IMR-90 (cell line): Measurements from ENCODE around the gene SERF2. TPM values are rescaled to one million over a fixed set of nuclear protein-coding genes. Genes with fewer than 3 reads are reported as not detected.
A peak's percentile ranks its signal among the peaks of the same experiment; 100 is the strongest.

ENCODE experiments used
- ATAC-seq: fragments of 200-7000 bp; cut with Tn5 transposase; 2 replicates; pipeline ENCODE4 v1.9.1; 2020; ENCODE audit warnings: low read depth, mild to moderate bottlenecking, moderate library complexity
- BruUV-seq: library from RNA; stranded (reverse); fragments of 400-500 nt; replicated peaks from 2 replicates; lab custom pipeline; 2021; lab: Mats Ljungman, UMichigan
- CTCF ChIA-PET: fragments of 300-600 bp; formaldehyde crosslinking; extraction: SDS; loops from one replicate; lab custom pipeline; 2021; ENCODE audit warnings: antibody characterized with exemption; lab: Yijun Ruan, JAX
- POLR2A ChIA-PET: fragments of 300-600 bp; sonication (Branson Sonifier 250); formaldehyde crosslinking; loops from one replicate; lab custom pipeline; 2022; ENCODE audit warnings: antibody characterized with exemption; ENCODE audit not compliant: unreplicated experiment; lab: Charles Lee
- DNase-seq: peaks from one replicate; pipeline ENCODE4 v3.0.0; 2013
- H2AFZ ChIP-seq: replicated peaks from 2 replicates; pipeline ENCODE3; 2013; ENCODE audit warnings: low read length, mild to moderate bottlenecking; ENCODE audit not compliant: poor library complexity
- H2AK5ac ChIP-seq: 2 replicates; pipeline ENCODE4 v1.6.1; 2013; ENCODE audit warnings: low read depth, low read length, inconsistent platforms
- H2AK9ac ChIP-seq: replicated peaks from 2 replicates; pipeline ENCODE3; 2013; ENCODE audit warnings: mild to moderate bottlenecking, low read depth, low read length, moderate library complexity; ENCODE audit not compliant: poor library complexity
- H2BK120ac ChIP-seq: 2 replicates; pipeline ENCODE4 v1.6.1; 2013; ENCODE audit warnings: low read depth, low read length, inconsistent platforms
- H2BK15ac ChIP-seq: 3 replicates; pipeline ENCODE4 v1.6.1; 2013; ENCODE audit warnings: low read depth, low read length, inconsistent platforms
- H2BK20ac ChIP-seq: 2 replicates; pipeline ENCODE4 v1.6.1; 2013; ENCODE audit warnings: low read depth, mild to moderate bottlenecking, inconsistent platforms, low read length, moderate library complexity
- H2BK5ac ChIP-seq: 2 replicates; pipeline ENCODE4 v1.6.1; 2013; ENCODE audit warnings: mild to moderate bottlenecking, low read depth, low read length, inconsistent platforms; ENCODE audit not compliant: poor library complexity, severe bottlenecking
- H3K14ac ChIP-seq: replicated peaks from 2 replicates; pipeline ENCODE4 v1.6.1; 2013; ENCODE audit warnings: low read depth, low read length, inconsistent platforms
- H3K18ac ChIP-seq: 2 replicates; pipeline ENCODE4 v1.6.1; 2013; ENCODE audit warnings: low read depth, low read length, control low read depth
- H3K23ac ChIP-seq: 2 replicates; pipeline ENCODE4 v1.6.1; 2013; ENCODE audit warnings: low read depth, low read length, inconsistent platforms
- H3K27ac ChIP-seq: 2 replicates; pipeline ENCODE4 v1.5.1; 2013; ENCODE audit warnings: mild to moderate bottlenecking, control low read depth, low read length; ENCODE audit not compliant: insufficient read depth
- H3K27me3 ChIP-seq: 2 replicates; pipeline ENCODE4 v1.6.1; 2013; ENCODE audit warnings: low read length; ENCODE audit not compliant: control insufficient read depth, insufficient read depth
- H3K36me3 ChIP-seq: 2 replicates; pipeline ENCODE4 v1.6.1; 2013; ENCODE audit warnings: low read length, mixed read lengths; ENCODE audit not compliant: control insufficient read depth, insufficient read depth
- H3K4ac ChIP-seq: 2 replicates; pipeline ENCODE4 v1.6.1; 2013; ENCODE audit warnings: low read depth, low read length, inconsistent platforms
- H3K4me1 ChIP-seq: 2 replicates; pipeline ENCODE4 v1.6.1; 2013; ENCODE audit warnings: low read length, mixed read lengths; ENCODE audit not compliant: control insufficient read depth, insufficient read depth
- H3K4me2 ChIP-seq: 2 replicates; pipeline ENCODE4 v1.6.1; 2013; ENCODE audit warnings: low read depth, mild to moderate bottlenecking, control low read depth, low read length, moderate library complexity
- H3K4me3 ChIP-seq: 2 replicates; pipeline ENCODE4 v1.5.1; 2013; ENCODE audit warnings: low read depth, mild to moderate bottlenecking, control low read depth, low read length, moderate library complexity; ENCODE audit not compliant: insufficient read depth
- H3K56ac ChIP-seq: 2 replicates; pipeline ENCODE4 v1.6.1; 2013; ENCODE audit warnings: low read length, inconsistent platforms; ENCODE audit not compliant: insufficient read depth; ENCODE audit errors: extremely low read depth
- H3K79me1 ChIP-seq, 2 experiments: 2 replicates each; pipeline ENCODE4 v1.6.1; 2013; ENCODE audit warnings: low read length in 2 of 2, inconsistent platforms in 1 of 2, low read depth in 1 of 2
- H3K9ac ChIP-seq: 2 replicates; pipeline ENCODE4 v1.6.1; 2013; ENCODE audit warnings: low read depth, low read length, control low read depth
- H3K9me1 ChIP-seq: 2 replicates; pipeline ENCODE4 v1.6.1; 2013; ENCODE audit warnings: low read length, inconsistent platforms; ENCODE audit not compliant: insufficient read depth
- H3K9me3 ChIP-seq: 2 replicates; pipeline ENCODE4 v1.6.1; 2013; ENCODE audit warnings: low read length; ENCODE audit not compliant: control insufficient read depth, insufficient read depth
- H4K20me1 ChIP-seq: 2 replicates; pipeline ENCODE4 v1.6.1; 2013; ENCODE audit warnings: low read length, inconsistent platforms; ENCODE audit not compliant: insufficient read depth
- H4K5ac ChIP-seq: 2 replicates; pipeline ENCODE4 v1.6.1; 2013; ENCODE audit warnings: mild to moderate bottlenecking, low read depth, low read length, control low read depth
- H4K8ac ChIP-seq, 2 experiments: 2 replicates each; pipeline ENCODE4 v1.6.1; 2013; ENCODE audit warnings: low read depth in 2 of 2, low read length in 2 of 2, control low read depth in 1 of 2, inconsistent platforms in 1 of 2
- H4K91ac ChIP-seq: 2 replicates; pipeline ENCODE4 v1.6.1; 2013; ENCODE audit warnings: low read depth, low read length, inconsistent platforms; ENCODE audit not compliant: insufficient read depth
- BHLHE40 ChIP-seq: fragments of 150-350 bp; IDR thresholded peaks from 2 replicates; pipeline ENCODE4 v1.6.1; 2016; ENCODE audit warnings: mild to moderate bottlenecking, low read depth, low read length
- CEBPB ChIP-seq: IDR thresholded peaks from 2 replicates; pipeline ENCODE4 v1.6.1; 2012; ENCODE audit warnings: low read depth, low read length, improper control_type of control experiment
- CHD1 ChIP-seq: IDR thresholded peaks from 2 replicates; pipeline ENCODE4 v1.6.1; 2012; ENCODE audit warnings: low read depth, low read length, improper control_type of control experiment
- CTCF ChIP-seq: conservative IDR thresholded peaks from 2 replicates; pipeline ENCODE4 v1.5.1; 2012; ENCODE audit warnings: mild to moderate bottlenecking, low read depth, low read length, improper control_type of control experiment
- ELK1 ChIP-seq: fragments of 150-350 bp; IDR thresholded peaks from 2 replicates; pipeline ENCODE4 v1.6.1; 2016; ENCODE audit warnings: low read depth, mild to moderate bottlenecking, low read length, moderate library complexity, borderline replicate concordance
- FOS ChIP-seq: fragments of 150-350 bp; IDR thresholded peaks from 2 replicates; pipeline ENCODE4 v1.6.1; 2016; ENCODE audit warnings: low read depth, low read length
- MAZ ChIP-seq: IDR thresholded peaks from 2 replicates; pipeline ENCODE4 v1.6.1; 2012; ENCODE audit warnings: low read depth, mild to moderate bottlenecking, low read length, improper control_type of control experiment, moderate library complexity, borderline replicate concordance
- MXI1 ChIP-seq: IDR thresholded peaks from 2 replicates; pipeline ENCODE4 v1.6.1; 2012; ENCODE audit warnings: low read depth, mild to moderate bottlenecking, low read length, moderate library complexity, borderline replicate concordance
- NFE2L2 ChIP-seq: fragments of 150-350 bp; IDR thresholded peaks from 2 replicates; pipeline ENCODE4 v1.6.1; 2016; ENCODE audit warnings: low read depth, mild to moderate bottlenecking, low read length
- RAD21 ChIP-seq: IDR thresholded peaks from 2 replicates; pipeline ENCODE4 v1.6.1; 2012; ENCODE audit warnings: low read length, improper control_type of control experiment
- RCOR1 ChIP-seq: IDR thresholded peaks from 2 replicates; pipeline ENCODE4 v1.6.1; 2012; ENCODE audit warnings: mild to moderate bottlenecking, low read length, improper control_type of control experiment; ENCODE audit not compliant: insufficient replicate concordance
- RFX5 ChIP-seq: IDR thresholded peaks from 2 replicates; pipeline ENCODE4 v1.8.0; 2012; ENCODE audit warnings: low read depth, mild to moderate bottlenecking, low read length, moderate library complexity
- SMC3 ChIP-seq: fragments of 150-350 bp; IDR thresholded peaks from 2 replicates; pipeline ENCODE4 v1.6.1; 2016; ENCODE audit warnings: low read depth, mild to moderate bottlenecking, antibody characterized with exemption, low read length, moderate library complexity
- WGBS, 2 experiments: methylation state at CpG; one replicate each; pipeline versions ENCODE4 v1.1.5 to v1.1.7; 2013; ENCODE audit warnings: missing lambda C conversion rate in 2 of 2; ENCODE audit not compliant: insufficient read length in 1 of 2; ENCODE audit errors: extremely low coverage in 2 of 2; 5-methylcytosine and 5-hydroxymethylcytosine counted together
- dilution Hi-C: fragments of 300-500 bp; cut with HindIII; formaldehyde crosslinking; loops from one replicate; pipeline ENCODE4 v1.14.3; 2018; ENCODE audit warnings: low sequenced_read_pairs; ENCODE audit not compliant: unreplicated experiment
- in situ Hi-C: fragments of 300-500 bp; cut with MboI; formaldehyde crosslinking; loops from 3 replicates; pipeline ENCODE4 v1.14.3; 2019; ENCODE audit warnings: low sequenced_read_pairs, inconsistent platforms, mixed read lengths
- intact Hi-C: fragments of 100-400 bp; cut with micrococcal nuclease; formaldehyde crosslinking; loops from 2 replicates; pipeline ENCODE4 v1.10.0; 2022
- polyA plus RNA-seq, 3 experiments: library from polyadenylated mRNA; depleted of rRNA; stranded (reverse); fragments of >200 nt; gene quantifications; 2 replicates each; pipeline ENCODE4 v1.2.3, GENCODE V29; 2012; ENCODE audit warnings: low replicate concordance in 1 of 3
- total RNA-seq: library from RNA; depleted of rRNA; stranded (reverse); fragments of >200 nt; gene quantifications from 2 replicates; pipeline ENCODE4 v1.2.3, GENCODE V29; 2012

SERF2 gene
- total and polyA plus RNA-seq, 2 of the 4 experiments (the other 2 are of a cell fraction) = 526 to 2,187 TPM

- no peak for ATAC-seq
Measured at GRCh38 chr15:43826029-43826507, 33.9 kb downstream of the SERF2 start.

More at GRCh38 chr15:43826029-43826507, 33.9 kb downstream of the SERF2 start:
- ChIA-PET CTCF (no interaction called here), POLR2A (no interaction called here)
- Histone ChIP-seq H3K79me1 (peaks cover 10 to 44% of the 10 kb centered on the region in 2 experiments; a peak in 3 of 4 replicates), H3K27me3 (no peaks in the 10 kb centered on the region), H2BK5ac (no peak overlapping the region), H3K14ac (no peak overlapping the region), H2AK5ac (peak overlapping the region; percentile 63; the same call in 1 of the 2 replicates), H3K27ac (no peak overlapping the region), H3K36me3 (no peaks in the 10 kb centered on the region), H4K8ac (peak overlapping the region; percentile 71 to 73), H3K9ac (no peak overlapping the region), H3K23ac (no peak overlapping the region), H3K4me1 (peaks cover 2% of the 10 kb centered on the region; the same call in 1 of the 2 replicates), H3K4ac (0 out of 2 replicates have a peak overlapping the region, but pooled peaks have one; percentile 18), H2BK15ac (0 out of 3 replicates have a peak overlapping the region, but pooled peaks have one; percentile 17), H4K5ac (no peak overlapping the region; the same call in 1 of the 2 replicates), H2BK120ac (no peak overlapping the region), H3K4me2 (no peak overlapping the region), H3K18ac (no peak overlapping the region), H4K91ac (no peak overlapping the region), H3K4me3 (no peak overlapping the region), H3K9me3 (no peaks in the 10 kb centered on the region), H3K56ac (no peak overlapping the region), H4K20me1 (peaks cover 7% of the 10 kb centered on the region; the same call in 1 of the 2 replicates), H2AFZ (no peak overlapping the region), H2BK20ac (no peak overlapping the region), H2AK9ac (peak overlapping the region; percentile 32), H3K9me1 (peaks cover 8% of the 10 kb centered on the region; the same call in 1 of the 2 replicates)
- intact Hi-C loops (no loop called here), in situ Hi-C loops (no loop called here), dilution Hi-C loops (no loop called here)
- WGBS, 2 experiments = 100% methylated on average over 3 of the region's 11 CpGs; no CpG with 5 or more reads in 1 of the 2 experiments
- BruUV-seq = no TSS peak
- no peak for TF ChIP-seq MAZ
- TF ChIP-seq RFX5 = no peak
- no peak for TF ChIP-seq CTCF
- TF ChIP-seq SMC3 = no peak
- TF ChIP-seq ELK1 = no peak
- TF ChIP-seq FOS = no peak
- no peak for TF ChIP-seq RAD21
- TF ChIP-seq CEBPB = no peak
- no peak for TF ChIP-seq RCOR1
- no peak for TF ChIP-seq NFE2L2
- no peak for TF ChIP-seq MXI1
- TF ChIP-seq BHLHE40 = no peak
- no peak for TF ChIP-seq CHD1
- no peak for DNase-seq
